ENCODE measurements around the gene PIK3R6. TPM values are rescaled to one million over a fixed set of nuclear protein-coding genes. Genes with fewer than 3 reads are reported as not detected.

Gene PIK3R6
- polyA plus RNA-seq, 1 of the 3 experiments (the other 2 are of a cell fraction) = 0.03 TPM

- TF ChIP-seq NFIC (IDR thresholded peaks at IDR 0.05; ENCODE audit: borderline replicate concordance) (no peak), SMC3 (IDR thresholded peaks at IDR 0.05; ENCODE audit: low read depth, low read length) (peak; percentile 63)
Measured at GRCh38 chr17:8785547-8786413, 81.7 kb downstream of the PIK3R6 start (continued).

GRCh38 chr17:8782176-8782575 lies 85.3 kb downstream of the PIK3R6 start:
- no peak overlapping the region for H3K27ac ChIP-seq (ENCODE audit: low read depth in 2 of 2, low read length in 1 of 2)
- H3K9ac ChIP-seq = no peak overlapping the region
- no peak overlapping the region for H3K4me3 ChIP-seq (ENCODE audit: low read depth in 2 of 2, low read length in 1 of 2)
- H3K79me2 ChIP-seq (ENCODE audit: insufficient read depth) = no peaks in the 10 kb centered on the region
- 0 out of 2 replicates have a peak, but pooled peaks cover 3% of the 10 kb centered on the region for H3K9me3 ChIP-seq
- POLR2A ChIA-PET = no interaction called here
- 39% methylated on average over 1 of the region's 1 CpG for WGBS (ENCODE audit: low lambda C conversion rate)
- TF ChIP-seq EP300 (IDR thresholded peaks at IDR 0.05; ENCODE audit: borderline replicate concordance in 1 of 2, low read depth in 1 of 2, low read length in 1 of 2) (no peak), CHD2 (IDR thresholded peaks at IDR 0.05; ENCODE audit: low read length, partially characterized antibody) (no peak), RFX5 (IDR thresholded peaks at IDR 0.05; ENCODE audit: low read length) (no peak), FOXM1 (IDR thresholded peaks at IDR 0.05; ENCODE audit: low read depth) (no peak), SMC3 (IDR thresholded peaks at IDR 0.05; ENCODE audit: low read depth, low read length) (no peak), MXI1 (IDR thresholded peaks at IDR 0.05; ENCODE audit: low read depth, low read length) (no peak), RXRA (IDR thresholded peaks at IDR 0.05; ENCODE audit: borderline replicate concordance, low read depth) (no peak), POLR2AphosphoS5 (IDR thresholded peaks at IDR 0.05; ENCODE audit: low read depth, low read length) (no peak), MEF2A (IDR thresholded peaks at IDR 0.05; ENCODE audit: borderline replicate concordance, low read depth) (no peak), MAX (IDR thresholded peaks at IDR 0.05; ENCODE audit: low read depth) (no peak), CTCF (IDR thresholded peaks at IDR 0.05) (no peak), JUND (IDR thresholded peaks at IDR 0.05) (no peak), TEAD4 (IDR thresholded peaks at IDR 0.05; ENCODE audit: borderline replicate concordance, insufficient read depth) (no peak), IRF3 (IDR thresholded peaks at IDR 0.05; ENCODE audit: low read depth, low read length) (no peak), NFIC (IDR thresholded peaks at IDR 0.05; ENCODE audit: borderline replicate concordance) (no peak), FOXJ3 (CRISPR knock-in tag; IDR thresholded peaks at IDR 0.05) (no peak), USF2 (IDR thresholded peaks at IDR 0.05; ENCODE audit: borderline replicate concordance, low read depth, low read length) (no peak), ELF1 (IDR thresholded peaks at IDR 0.05) (no peak), NRF1 (IDR thresholded peaks at IDR 0.05; ENCODE audit: low read depth, low read length) (no peak)
- no peak overlapping the region for H3K4me2 ChIP-seq
- no peaks in the 10 kb centered on the region for H3K9me2 ChIP-seq
- no peaks in the 10 kb centered on the region; the same call in 1 of the 2 replicates for H3K27me3 ChIP-seq (ENCODE audit: insufficient read depth)
- peaks cover 0 to 2% of the 10 kb centered on the region in 2 experiments; a peak in 1 of 4 replicates for H3K4me1 ChIP-seq (ENCODE audit: control insufficient read depth in 1 of 2, insufficient read depth in 2 of 2, low read depth in 1 of 2, low read length in 1 of 2)
- H2AFZ ChIP-seq (ENCODE audit: low read depth) = no peak overlapping the region
- H3K36me3 ChIP-seq (replicated peaks in 1 of 2; ENCODE audit: control insufficient read depth in 1 of 2, insufficient read depth in 2 of 2, low read length in 1 of 2) = no peaks in the 10 kb centered on the region
- no peaks in the 10 kb centered on the region for H4K20me1 ChIP-seq (ENCODE audit: insufficient read depth)
- no peaks in the 10 kb centered on the region for H3F3A ChIP-seq (replicated peaks; ENCODE audit: insufficient read depth)
- CTCF ChIA-PET = no interaction called here
- no peak for DNase-seq
